ENCODE data around the gene ZNF526.

The ZNF526 gene, protein sequence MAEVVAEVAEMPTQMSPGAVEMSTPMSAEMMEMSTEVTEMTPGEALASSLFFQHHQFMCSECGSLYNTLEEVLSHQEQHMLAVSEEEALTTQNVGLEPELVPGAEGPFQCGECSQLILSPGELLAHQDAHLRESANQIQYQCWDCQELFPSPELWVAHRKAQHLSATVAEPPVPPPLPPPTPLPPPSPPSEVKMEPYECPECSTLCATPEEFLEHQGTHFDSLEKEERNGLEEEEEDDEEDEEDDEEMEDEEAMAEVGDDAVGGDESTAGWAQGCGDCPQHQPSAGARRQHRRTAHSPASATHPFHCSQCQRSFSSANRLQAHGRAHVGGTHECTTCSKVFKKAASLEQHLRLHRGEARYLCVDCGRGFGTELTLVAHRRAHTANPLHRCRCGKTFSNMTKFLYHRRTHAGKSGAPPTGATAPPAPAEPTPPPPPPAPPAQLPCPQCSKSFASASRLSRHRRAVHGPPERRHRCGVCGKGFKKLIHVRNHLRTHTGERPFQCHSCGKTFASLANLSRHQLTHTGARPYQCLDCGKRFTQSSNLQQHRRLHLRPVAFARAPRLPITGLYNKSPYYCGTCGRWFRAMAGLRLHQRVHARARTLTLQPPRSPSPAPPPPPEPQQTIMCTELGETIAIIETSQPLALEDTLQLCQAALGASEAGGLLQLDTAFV

GRCh38 chr19:42219812-42220750, at the start of gene ZNF526:
TSS of gene ZNF526 (plus strand) at chr19:42220312. CDS start at chr19:42224404, 4,092 bp downstream.
- DNase-seq, result peak; percentile 93 to 97

- DNase-seq, result no peak
Observed at GRCh38 chr19:42170715-42171114, 49.4 kb upstream of the ZNF526 start.

DNA sequence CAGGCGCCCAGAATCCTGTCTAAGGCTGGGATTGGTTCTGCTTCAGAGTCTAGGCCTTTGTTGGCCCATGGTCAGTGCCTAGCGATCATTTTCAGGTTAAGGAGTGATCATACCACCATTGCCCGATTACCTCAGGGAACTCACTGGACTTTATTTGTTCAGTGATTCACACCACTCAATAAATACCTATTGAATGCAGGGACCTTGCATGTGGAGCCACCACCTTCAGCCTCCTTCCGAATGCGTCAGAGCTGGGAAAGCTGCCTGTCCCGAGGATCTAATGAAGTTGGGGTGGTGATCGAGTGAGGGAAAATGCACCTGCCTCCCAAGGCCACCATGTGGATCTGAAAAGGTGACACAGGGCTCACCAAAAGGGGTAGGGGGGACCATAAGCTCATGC, 47.9 kb upstream of the ZNF526 start:
- DNase-seq, result no peak

DNA sequence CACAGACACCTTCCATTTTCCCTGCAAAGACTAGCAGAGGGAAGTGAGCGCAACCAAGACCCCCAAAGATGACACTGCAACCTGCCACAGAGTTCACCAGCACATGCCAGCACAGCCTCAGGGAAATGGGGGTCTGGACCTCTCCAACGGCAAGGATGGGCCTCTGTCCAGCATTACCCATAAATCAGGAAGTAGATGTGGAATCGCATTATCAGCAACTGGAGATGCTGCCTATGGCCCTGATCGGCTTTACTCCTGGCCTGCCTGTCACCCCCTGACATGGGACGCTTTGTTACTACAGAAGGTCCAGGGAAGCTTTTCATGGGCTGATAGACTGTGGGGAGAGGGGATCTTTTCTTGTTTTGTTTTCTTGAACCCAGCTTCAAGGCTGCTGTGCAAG, 46.4 kb upstream of the ZNF526 start:
- DNase-seq, result no peak

DNA sequence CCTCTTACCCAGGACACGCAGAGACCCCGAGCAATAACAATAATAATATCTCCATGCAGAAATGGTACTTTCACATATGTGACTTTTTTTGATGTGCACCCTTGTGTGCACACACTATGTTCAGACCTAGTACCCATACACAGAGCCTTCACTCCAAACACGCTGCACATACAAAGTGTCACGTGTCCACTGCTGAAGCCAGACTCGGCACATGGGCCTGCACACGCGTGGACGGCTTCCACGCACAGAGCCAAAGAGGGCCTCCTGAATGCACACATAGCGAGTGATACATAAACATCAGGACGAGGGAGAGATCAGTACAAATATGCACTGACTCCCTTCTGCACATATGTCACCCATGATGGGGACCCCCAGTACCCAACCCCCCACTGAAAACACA, 45.9 kb upstream of the ZNF526 start:
- no peak for DNase-seq

- DNase-seq, result no peak
Observed at GRCh38 chr19:42174958-42175734, 45.0 kb upstream of the ZNF526 start.

DNA sequence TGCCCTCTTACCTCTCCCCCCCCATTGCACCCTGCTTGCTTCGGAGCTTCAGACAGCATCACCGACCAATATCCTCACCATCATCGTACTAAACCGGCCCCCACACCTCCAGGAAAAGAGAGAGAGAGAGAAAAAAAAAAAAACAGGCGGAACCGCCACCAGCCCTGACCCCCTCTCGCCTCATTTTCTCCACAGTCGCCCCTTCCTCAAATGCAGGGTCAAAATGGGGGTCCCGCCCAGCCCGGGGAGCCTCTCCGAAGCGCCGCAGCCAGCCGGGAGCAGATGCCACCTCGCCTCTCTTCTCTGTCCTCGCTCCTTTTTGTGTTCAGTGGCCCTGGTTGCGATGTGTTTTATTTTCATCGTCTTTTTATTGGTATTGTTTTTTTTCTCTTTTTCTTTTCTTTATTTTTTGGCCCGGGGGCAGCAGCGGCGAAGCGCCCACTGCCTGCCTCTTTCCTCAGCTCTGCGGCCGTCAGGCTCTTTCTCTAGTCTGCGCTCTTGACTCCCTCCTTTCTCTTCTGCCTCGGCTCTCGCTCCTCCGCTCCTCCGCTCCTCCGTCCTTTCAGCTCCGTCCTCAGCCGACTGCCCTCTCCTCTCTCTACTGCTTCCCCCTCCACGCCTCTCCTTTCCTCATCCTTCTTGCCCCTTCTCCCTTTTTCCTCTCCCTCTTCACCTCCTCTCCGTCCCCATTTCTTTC, 44.0 kb upstream of the ZNF526 start:
- DNase-seq, result peak in 1 of 2 experiments; percentile 12

DNA sequence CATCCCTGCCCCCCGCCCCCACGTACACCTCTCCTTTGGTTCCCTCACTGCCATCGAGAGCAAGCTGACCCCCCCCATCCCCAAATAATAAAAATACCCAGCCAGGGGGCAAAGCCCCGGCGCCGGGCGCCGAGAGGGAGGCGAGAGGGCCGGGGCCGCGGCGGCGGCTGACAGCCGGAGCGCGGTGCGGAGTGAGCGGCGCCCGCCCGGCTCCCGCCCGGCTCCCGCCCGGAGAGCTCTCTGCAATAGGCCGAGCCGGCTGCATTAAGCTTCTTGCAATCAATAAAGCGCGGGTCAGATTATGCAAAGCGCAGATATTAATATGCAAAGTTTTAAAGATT, 43.5 kb upstream of the ZNF526 start:
- DNase-seq, result no peak

DNA sequence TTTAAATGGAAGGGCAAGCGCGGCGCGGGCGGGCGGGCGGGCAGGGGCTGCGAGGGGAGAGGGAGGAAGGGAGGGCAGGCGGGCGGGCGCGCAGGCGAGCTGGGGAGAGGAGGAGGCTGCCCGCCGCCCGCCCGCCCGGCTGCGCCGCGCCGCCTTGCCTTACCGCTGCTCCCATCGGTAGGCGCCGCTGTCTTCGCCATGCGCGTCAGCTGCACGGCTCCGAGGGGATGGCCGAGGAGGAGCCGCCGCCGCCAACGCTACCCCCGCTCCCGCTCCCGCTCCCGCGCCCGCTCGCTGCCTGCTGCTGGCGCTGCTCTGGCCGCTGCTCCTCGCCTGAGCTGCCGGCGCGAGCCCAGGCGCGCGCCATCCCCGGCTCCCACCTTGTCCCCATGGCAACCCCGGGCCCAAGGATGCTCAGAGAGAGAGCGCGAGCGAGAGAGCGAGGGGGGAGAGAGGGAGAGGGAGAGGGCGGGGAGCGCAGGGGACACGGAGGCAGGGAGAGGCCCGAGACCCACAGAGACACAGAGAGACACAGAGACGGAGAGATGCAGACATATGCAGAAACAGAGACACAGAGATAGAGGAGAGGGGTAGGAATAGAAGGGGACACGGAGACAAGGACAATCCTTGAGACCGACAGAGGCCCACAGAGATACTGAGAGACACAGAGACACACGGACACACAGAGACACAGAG, 43.0 kb upstream of the ZNF526 start:
- peak; percentile 75 to 77 for DNase-seq

GRCh38 chr19:42177686-42178019, 42.5 kb upstream of the ZNF526 start:
- DNase-seq, result no peak

- no peak for DNase-seq
Observed at GRCh38 chr19:42178791-42179674, 41.1 kb upstream of the ZNF526 start.

GRCh38 chr19:42184401-42184861, 35.7 kb upstream of the ZNF526 start:
- peak; percentile 59 to 69 for DNase-seq

- no peak for DNase-seq
Observed at GRCh38 chr19:42185277-42185676, 34.8 kb upstream of the ZNF526 start.

- DNase-seq, result no peak
Observed at GRCh38 chr19:42188665-42189064, 31.4 kb upstream of the ZNF526 start.

DNA sequence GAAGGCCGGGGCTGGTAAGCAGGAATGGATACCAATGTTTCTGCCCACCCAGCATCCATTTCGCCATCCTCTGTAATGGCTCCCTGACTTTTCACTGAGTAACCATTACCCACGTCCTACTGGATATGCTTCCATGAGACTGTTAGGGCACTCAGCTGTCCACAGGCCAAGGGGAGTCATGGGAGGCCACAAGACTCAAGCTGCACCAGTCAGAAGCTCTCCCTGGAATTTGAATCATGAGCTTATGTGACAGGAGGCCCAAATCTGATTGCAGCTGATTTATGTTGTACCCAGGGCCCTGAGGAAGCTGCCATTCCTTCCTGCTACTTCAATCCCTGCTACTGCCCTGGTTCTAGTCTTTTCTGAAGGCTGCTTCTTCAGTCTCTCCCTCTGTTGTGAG, 31.0 kb upstream of the ZNF526 start:
- no peak for DNase-seq

- no peak for DNase-seq
Observed at GRCh38 chr19:42191330-42191729, 28.8 kb upstream of the ZNF526 start.

GRCh38 chr19:42191855-42192254, 28.3 kb upstream of the ZNF526 start:
- no peak for DNase-seq

DNA sequence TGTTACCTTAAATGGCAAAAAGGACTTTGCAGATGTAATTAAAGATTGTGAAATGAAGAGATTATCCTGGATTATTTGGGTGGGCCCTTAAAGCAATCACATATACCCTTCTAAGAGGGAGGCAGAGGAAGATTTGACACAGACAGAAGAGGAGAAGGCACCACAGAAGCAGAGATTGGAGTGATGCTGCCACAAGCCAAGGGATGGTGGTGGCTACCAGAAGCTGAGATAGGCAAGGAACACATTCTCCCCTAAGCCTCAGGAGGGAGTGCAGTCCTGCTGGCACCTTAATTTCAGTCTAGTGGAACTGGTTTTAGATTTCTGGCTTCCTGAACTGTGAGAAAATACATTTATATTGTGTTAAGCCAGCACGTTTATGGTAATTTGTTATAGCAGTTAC, 26.8 kb upstream of the ZNF526 start:
- DNase-seq, result no peak

GRCh38 chr19:42193706-42194105, 26.4 kb upstream of the ZNF526 start:
- DNase-seq, result no peak

Measured in stimulated activated CD4-positive, alpha-beta T cell treated with anti-CD3 and anti-CD28 coated beads, Interleukin-4, amount 100 ng/mL, for 4 hours (primary cell).